ENCODE measurements around the gene ZNF407.
"Not testable (repeated sequence)": the region's sequence is repeated elsewhere in the genome, so short reads cannot be mapped to it uniquely, and the experiment has no call there.

ZNF407 gene

GRCh38 chr18:74597662-74598349 lies at the start of gene ZNF407:
Gene ZNF407 (plus strand): TSS chr18:74597870. CDS start chr18:74631020, 33,150 bp downstream.
- DNase-seq: peak; percentile 65

- DNase-seq: no peak
Observed at GRCh38 chr18:74549591-74550104, 48.0 kb upstream of the ZNF407 start.

DNA sequence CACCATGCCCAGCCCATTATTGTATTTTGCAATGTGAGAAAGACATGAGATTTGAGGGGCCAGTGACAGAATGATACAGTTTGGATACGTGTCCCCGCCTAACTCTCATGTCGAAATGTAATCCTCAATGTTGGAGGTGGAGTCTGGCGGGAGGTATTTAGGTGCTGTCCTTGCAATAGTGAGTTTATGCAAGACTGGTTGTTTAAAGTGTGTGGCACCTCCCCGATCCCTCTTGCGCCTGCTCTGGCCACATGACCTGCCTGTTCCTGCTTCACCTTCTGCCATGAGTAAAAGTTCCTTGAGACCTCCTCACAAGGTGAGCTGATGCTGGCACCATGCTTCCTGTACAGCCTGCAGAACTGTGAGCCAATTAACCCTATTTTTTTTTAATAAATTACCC lies 46.8 kb upstream of the ZNF407 start:
- no peak for DNase-seq

DNA sequence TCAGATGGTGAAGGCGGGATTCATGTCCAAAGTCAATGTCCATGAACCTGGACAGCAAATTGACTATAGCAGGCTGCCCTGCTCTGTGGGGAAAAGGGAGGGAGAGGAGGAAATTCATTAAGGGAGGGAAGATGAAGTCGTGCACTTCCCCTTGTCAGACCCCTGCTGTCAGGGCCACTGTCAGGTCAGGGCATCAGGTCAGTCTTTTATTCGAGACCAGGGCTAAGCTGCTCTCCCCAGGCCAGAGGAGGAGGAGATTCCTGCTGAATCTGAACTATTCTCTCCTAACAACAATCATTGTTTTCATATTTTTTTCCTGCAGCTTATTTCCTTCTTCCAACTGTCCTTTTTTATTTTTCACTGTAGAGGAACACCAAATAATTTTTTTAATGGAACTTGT lies 46.2 kb upstream of the ZNF407 start:
- DNase-seq: no peak

DNA sequence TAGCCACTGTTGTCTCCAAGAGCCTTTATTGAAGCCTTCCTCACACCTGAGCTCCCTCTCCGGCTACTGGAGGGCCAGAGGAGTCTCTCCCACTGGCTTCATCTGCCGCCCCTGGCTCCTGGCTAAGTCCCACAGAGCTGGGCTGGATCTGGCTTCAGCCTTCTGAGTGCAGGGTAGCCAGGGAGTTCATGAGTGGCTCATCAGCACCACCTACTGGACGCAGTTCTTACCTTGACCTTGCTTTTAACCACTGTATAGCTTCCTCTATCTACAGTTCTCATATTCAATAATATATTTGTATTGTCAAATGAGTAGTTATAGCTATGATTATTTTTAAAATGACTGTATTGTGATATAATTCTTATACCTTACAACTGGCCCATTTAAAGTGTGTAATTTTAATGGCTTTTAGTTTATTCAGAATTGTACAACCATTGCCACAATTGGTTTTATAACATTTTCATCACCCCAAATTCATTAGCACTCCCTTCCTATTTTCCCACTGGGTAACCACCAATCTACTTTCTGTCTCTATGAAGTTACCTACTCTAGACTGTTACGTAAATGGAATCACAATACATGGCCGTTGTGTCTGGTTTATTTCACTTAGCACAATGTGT lies 45.6 kb upstream of the ZNF407 start:
- DNase-seq: peak; percentile 89

- DNase-seq: no peak
Observed at GRCh38 chr18:74556126-74556525, 41.5 kb upstream of the ZNF407 start.

GRCh38 chr18:74558096-74558495 lies 39.6 kb upstream of the ZNF407 start:
- no peak for DNase-seq

DNA sequence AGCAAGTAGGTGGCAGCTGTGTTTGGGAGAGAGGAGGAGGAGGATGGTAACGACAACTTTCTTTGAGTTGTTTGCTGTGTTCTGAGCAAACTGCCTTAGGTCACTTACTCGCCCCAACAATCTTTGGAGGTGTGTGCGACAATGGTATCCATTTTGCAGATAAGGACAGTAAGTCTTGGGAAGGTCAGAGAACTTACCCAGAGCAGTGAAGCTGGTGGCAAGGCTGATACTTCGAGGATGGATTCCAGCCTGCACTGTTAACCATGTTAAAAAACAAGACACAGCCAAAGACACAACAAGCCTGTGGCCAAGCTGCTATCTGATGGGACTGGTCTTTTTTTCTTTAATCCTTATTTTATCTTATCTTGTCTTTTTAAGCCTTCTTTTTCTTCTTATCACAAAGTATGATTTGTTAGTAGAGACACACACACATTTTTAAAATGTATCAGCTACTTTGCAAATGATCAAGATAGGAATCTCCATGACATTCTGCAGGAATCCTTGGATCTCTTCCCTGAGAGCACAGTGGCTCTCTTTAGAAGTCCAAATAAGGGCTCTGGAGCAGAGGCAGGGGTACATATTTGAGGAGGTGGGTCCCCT lies 35.4 kb upstream of the ZNF407 start:
- no peak for DNase-seq

- DNase-seq: no peak
Observed at GRCh38 chr18:74562775-74563174, 34.9 kb upstream of the ZNF407 start.

- no peak for DNase-seq
Observed at GRCh38 chr18:74563999-74564398, 33.7 kb upstream of the ZNF407 start.

GRCh38 chr18:74565164-74565563 lies 32.5 kb upstream of the ZNF407 start:
- DNase-seq: not testable (repeated sequence)

DNA sequence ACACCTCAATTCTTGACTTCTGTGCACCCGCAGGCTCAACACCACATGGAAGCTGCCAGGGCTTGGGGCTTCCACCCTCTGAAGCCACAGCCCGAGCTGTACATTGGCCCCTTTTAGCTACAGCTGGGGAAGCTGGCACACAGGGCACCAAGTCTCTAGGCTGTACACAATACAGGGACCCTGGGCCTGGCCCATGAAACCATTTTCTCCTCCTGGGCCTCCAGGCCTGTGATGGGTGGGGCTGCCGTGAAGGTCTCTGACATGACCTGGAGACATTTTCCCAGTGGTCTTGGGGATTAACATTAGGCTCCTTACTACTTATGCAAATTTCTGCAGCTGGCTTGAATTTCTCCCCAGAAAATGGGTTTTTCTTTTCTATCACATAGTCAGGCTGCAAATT lies 31.7 kb upstream of the ZNF407 start:
- not testable (repeated sequence) for DNase-seq

DNA sequence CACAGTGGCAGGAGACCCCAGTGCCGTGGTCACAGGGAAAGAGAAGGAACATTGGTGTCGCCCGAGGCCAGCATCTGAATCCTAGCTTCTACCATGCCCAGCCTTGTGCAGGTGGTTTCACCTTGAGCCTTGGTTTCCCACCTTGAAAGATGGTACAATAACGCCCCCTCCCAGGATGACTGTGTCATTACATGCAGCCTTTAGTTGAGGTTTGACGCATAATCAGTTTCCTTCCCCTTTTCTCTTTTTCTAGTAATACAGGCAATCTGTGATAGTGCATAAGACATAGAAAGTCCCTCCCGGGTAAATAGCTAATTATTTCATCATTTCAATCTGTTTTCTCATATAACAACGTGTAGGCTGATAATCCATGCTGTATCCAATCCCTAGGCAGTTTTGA lies 29.8 kb upstream of the ZNF407 start:
- DNase-seq: no peak

GRCh38 chr18:74569401-74569800 lies 28.3 kb upstream of the ZNF407 start:
- no peak for DNase-seq

GRCh38 chr18:74570266-74570665 lies 27.4 kb upstream of the ZNF407 start:
- no peak for DNase-seq

DNA sequence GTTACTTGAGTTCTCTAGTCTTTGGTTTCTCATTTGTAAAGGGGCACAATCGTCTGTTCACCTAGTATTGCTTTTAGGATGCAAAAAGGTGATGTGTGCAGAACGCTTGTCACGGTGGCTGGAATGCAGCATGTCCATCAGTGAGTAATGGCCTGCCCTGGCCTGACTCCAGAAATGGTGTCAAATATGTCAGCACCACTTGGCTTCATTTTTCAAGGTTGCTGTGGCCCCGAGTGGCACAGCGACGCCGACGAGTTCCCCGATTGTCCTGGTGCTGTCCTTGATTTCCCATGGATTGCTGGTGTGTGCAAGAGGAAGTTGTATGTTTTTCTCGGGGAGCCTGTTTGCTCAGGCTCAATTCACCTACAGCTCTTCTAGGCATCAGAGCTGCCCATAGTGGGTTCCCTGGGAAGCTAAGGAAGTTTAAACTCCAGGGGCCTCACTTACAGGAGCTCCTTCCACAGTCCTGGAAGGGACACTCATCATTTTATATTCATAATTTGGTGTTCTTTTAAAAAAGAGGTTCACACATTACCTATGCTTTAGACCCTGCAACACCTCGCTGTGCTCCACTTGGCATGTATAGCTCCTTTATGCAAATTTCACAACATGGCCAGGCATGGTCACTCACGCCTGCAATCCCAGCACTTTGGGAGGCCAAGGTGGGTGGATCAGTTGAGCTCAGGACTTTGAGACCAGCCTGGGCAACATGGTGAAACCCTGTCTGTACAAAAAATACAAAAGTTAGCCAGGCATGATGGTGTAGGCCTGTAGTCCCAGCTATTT lies 25.6 kb upstream of the ZNF407 start:
- no peak for DNase-seq

GRCh38 chr18:74573053-74573452 lies 24.6 kb upstream of the ZNF407 start:
- no peak for DNase-seq

- no peak for DNase-seq
Observed at GRCh38 chr18:74574916-74575315, 22.8 kb upstream of the ZNF407 start.

GRCh38 chr18:74577019-74577418 lies 20.7 kb upstream of the ZNF407 start:
- DNase-seq: no peak

- no peak for DNase-seq
Observed at GRCh38 chr18:74579496-74580065, 18.1 kb upstream of the ZNF407 start.

- no peak for DNase-seq
Observed at GRCh38 chr18:74582642-74583041, 15.0 kb upstream of the ZNF407 start.

GRCh38 chr18:74587441-74587840 lies 10.2 kb upstream of the ZNF407 start:
- DNase-seq: no peak

DNA sequence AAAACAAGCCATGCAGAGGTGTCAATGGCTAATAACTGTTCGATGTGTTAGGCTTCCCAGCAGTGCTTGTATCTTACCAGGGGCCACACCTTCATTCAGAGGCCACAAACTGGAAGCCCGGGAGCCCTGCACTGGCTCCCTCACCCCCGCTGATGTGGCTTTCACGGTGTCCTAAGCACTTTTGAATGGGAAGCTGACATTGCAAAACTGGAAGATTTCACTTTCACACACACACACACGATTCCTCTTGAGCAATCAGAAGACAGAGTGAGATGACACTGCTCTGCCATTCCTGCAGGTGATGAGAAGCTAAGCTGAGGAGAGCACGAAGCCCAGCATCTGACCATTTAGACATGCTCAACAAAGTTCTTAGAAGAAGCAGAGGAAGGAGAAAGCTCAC lies 8.6 kb upstream of the ZNF407 start:
- no peak for DNase-seq

Measured in NCI-H526 treated with DMSO at 0.1 percent for 48 hours (cell line).